OCI-LY1 (cell line): ENCODE results near the gene DMRTB1.

Experiments used
- H2AFZ ChIP-seq: fragments of 200-600 bp; sonication (generic), shearing (Covaris generic); 2 replicates; pipeline ENCODE4 v1.6.0; 2014; ENCODE audit warnings: antibody characterized with exemption, mild to moderate bottlenecking, low read length
- H3F3A ChIP-seq: fragments of 200-600 bp; sonication (generic), shearing (Covaris generic); 2 replicates; pipeline ENCODE4 v1.6.0; 2014; ENCODE audit warnings: mild to moderate bottlenecking, antibody characterized with exemption, low read length, moderate library complexity; ENCODE audit not compliant: insufficient read depth
- H3K27ac ChIP-seq: fragments of 200-600 bp; sonication (generic); 2 replicates; pipeline ENCODE4 v1.5.1; 2014; ENCODE audit warnings: low read length, mixed run types, mild to moderate bottlenecking, low read depth; ENCODE audit not compliant: poor library complexity, severe bottlenecking
- H3K27me3 ChIP-seq: fragments of 200-600 bp; sonication (generic); 2 replicates; pipeline ENCODE4 v1.6.0; 2014; ENCODE audit warnings: antibody characterized with exemption, mild to moderate bottlenecking, low read length, moderate library complexity; ENCODE audit not compliant: insufficient read depth
- H3K36me3 ChIP-seq: fragments of 200-600 bp; sonication (generic); 2 replicates; pipeline ENCODE4 v1.6.1; 2014; ENCODE audit warnings: mild to moderate bottlenecking, antibody characterized with exemption, low read length, moderate library complexity, mixed read lengths; ENCODE audit not compliant: insufficient read depth
- H3K4me1 ChIP-seq: fragments of 200-600 bp; sonication (generic); 2 replicates; pipeline ENCODE4 v1.5.1; 2014; ENCODE audit warnings: mild to moderate bottlenecking, low read length, moderate library complexity; ENCODE audit not compliant: insufficient read depth, severe bottlenecking
- H3K4me2 ChIP-seq: fragments of 200-600 bp; sonication (generic), shearing (Covaris generic); 2 replicates; pipeline ENCODE4 v1.6.1; 2014; ENCODE audit warnings: low read length
- H3K4me3 ChIP-seq: fragments of 200-600 bp; sonication (generic); 2 replicates; pipeline ENCODE4 v1.5.1; 2014; ENCODE audit warnings: low read length, low read depth, mild to moderate bottlenecking, mixed read lengths; ENCODE audit not compliant: poor library complexity, severe bottlenecking
- H3K79me2 ChIP-seq: fragments of 200-600 bp; shearing (Covaris generic); 2 replicates; pipeline ENCODE4 v1.6.1; 2016; ENCODE audit warnings: mixed run types, low read length, mixed read lengths; ENCODE audit not compliant: insufficient read depth
- H3K9ac ChIP-seq: fragments of 200-600 bp; sonication (generic), shearing (Covaris generic); 2 replicates; pipeline ENCODE4 v1.6.1; 2014; ENCODE audit warnings: mild to moderate bottlenecking, low read length, mixed read lengths
- H3K9me2 ChIP-seq: fragments of 200-600 bp; sonication (generic), shearing (Covaris generic); 2 replicates; pipeline ENCODE4 v1.6.1; 2014; ENCODE audit warnings: low read depth, mild to moderate bottlenecking, low read length, mixed read lengths
- H3K9me3 ChIP-seq: fragments of 200-600 bp; shearing (Covaris generic); 2 replicates; pipeline ENCODE4 v1.6.1; 2014; ENCODE audit warnings: low read length, mixed read lengths
- H4K20me1 ChIP-seq: fragments of 200-600 bp; sonication (generic), shearing (Covaris generic); 2 replicates; pipeline ENCODE4 v1.6.0; 2016; ENCODE audit warnings: mild to moderate bottlenecking, low read length; ENCODE audit not compliant: insufficient read depth
- CTCF ChIP-seq: fragments of 200-600 bp; sonication (generic), shearing (Covaris generic); IDR thresholded peaks from 2 replicates; pipeline ENCODE4 v1.5.1; 2017; ENCODE audit warnings: mild to moderate bottlenecking, antibody characterized with exemption, low read length, moderate library complexity, mixed read lengths
- EZH2 ChIP-seq: fragments of 200-600 bp; sonication (generic), shearing (Covaris generic); IDR thresholded peaks from 2 replicates; pipeline ENCODE4 v1.8.0; 2017; ENCODE audit warnings: borderline replicate concordance, mixed run types, mild to moderate bottlenecking, antibody characterized with exemption, low read length, moderate library complexity, mixed read lengths

The DMRTB1 gene

GRCh38 chr1:53458634-53459033 is 565 bp upstream of the DMRTB1 start:
- Histone ChIP-seq H3K27ac (no peak overlapping the region), H3K27me3 (0 out of 2 replicates have a peak, but pooled peaks cover 4% of the 10 kb centered on the region), H3K9me2 (no peaks in the 10 kb centered on the region), H3F3A (no peaks in the 10 kb centered on the region), H4K20me1 (no peaks in the 10 kb centered on the region), H3K9ac (no peak overlapping the region), H3K4me2 (no peak overlapping the region), H3K9me3 (no peaks in the 10 kb centered on the region), H3K36me3 (no peaks in the 10 kb centered on the region), H3K4me3 (no peak overlapping the region), H2AFZ (no peak overlapping the region), H3K79me2 (no peaks in the 10 kb centered on the region), H3K4me1 (no peaks in the 10 kb centered on the region)
- TF ChIP-seq EZH2: no peak
- TF ChIP-seq CTCF: no peak

DNA sequence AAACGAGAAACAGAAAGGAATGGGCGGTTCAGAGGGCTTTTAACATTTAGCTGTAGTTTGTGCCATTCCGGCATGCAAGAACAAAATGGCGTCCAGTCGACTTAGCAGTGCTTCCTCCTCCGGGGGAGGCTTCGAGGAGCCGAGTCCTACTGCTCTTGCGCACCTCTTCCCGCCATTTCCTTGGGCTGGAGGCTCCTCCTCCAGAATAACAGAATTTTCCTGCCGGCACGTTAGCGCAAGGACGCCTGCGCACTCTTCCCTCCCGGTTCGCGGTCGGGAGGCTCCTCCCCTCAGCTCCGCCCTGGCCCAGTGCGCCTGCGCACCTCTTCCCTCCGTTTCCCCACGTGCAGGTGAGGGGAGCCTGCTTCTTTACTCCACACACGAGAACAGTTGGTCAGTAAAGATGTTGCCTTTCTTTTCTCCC is 1.0 kb downstream of the DMRTB1 start:
- no peaks in the 10 kb centered on the region for H3K36me3 ChIP-seq
- no peak overlapping the region for H3K4me2 ChIP-seq
- no peak overlapping the region for H3K27ac ChIP-seq
- H3K9ac ChIP-seq: no peak overlapping the region
- no peaks in the 10 kb centered on the region for H3K79me2 ChIP-seq
- no peaks in the 10 kb centered on the region for H3K4me1 ChIP-seq
- no peaks in the 10 kb centered on the region for H3K9me3 ChIP-seq
- H3K9me2 ChIP-seq: no peaks in the 10 kb centered on the region
- H4K20me1 ChIP-seq: no peaks in the 10 kb centered on the region
- 0 out of 2 replicates have a peak, but pooled peaks cover 4% of the 10 kb centered on the region for H3K27me3 ChIP-seq
- H2AFZ ChIP-seq: no peak overlapping the region
- no peaks in the 10 kb centered on the region for H3F3A ChIP-seq
- H3K4me3 ChIP-seq: no peak overlapping the region
- TF ChIP-seq CTCF: no peak

DNA sequence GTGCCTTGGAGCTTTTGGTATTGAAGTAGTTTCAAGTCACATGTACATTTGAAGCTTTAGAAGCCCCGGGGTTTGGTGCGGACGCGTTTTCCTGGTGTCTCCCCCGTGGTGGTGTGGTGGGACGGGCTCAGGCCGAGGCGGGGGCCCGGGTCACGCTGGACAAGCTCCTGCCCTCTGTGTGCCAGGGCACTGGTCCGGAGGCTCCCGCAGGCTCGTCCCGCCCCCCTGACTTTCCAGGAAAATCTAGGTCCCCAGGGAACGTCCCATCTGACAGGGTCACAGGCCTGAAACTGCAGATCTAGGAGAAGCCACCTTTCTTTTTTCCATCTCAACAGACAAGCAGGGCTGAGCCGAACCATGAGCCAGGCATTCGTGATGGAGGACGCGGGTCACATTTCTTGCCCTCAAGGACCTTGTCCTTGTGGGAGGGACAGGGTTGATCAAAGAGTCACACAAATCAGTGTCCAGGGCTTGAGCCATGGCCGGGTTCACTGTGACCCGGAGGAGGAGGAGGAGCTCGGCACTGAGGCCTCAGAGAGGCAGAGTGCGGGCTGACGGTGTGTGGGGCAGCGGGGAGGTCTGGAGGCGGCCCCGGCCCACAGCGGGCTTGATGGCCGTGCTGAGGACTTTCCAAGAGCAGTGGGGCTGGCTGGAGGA is 1.6 kb downstream of the DMRTB1 start:
- Histone ChIP-seq H3K27me3 (0 out of 2 replicates have a peak, but pooled peaks cover 4% of the 10 kb centered on the region), H3K9me2 (no peaks in the 10 kb centered on the region), H2AFZ (no peak overlapping the region), H3K4me1 (no peaks in the 10 kb centered on the region), H3F3A (no peaks in the 10 kb centered on the region), H3K4me3 (no peak overlapping the region), H3K79me2 (no peaks in the 10 kb centered on the region), H3K36me3 (no peaks in the 10 kb centered on the region), H4K20me1 (no peaks in the 10 kb centered on the region), H3K27ac (no peak overlapping the region), H3K9ac (no peak overlapping the region), H3K9me3 (no peaks in the 10 kb centered on the region), H3K4me2 (no peak overlapping the region)
- TF ChIP-seq EZH2 (no peak), CTCF (no peak)
